ENCODE results near the gene CTH. TPM values are rescaled to one million over a fixed set of nuclear protein-coding genes. Genes with fewer than 3 reads are reported as not detected.
"Not testable (repeated sequence)": the region's sequence is repeated elsewhere in the genome, so short reads cannot be mapped to it uniquely, and the experiment has no call there.

Gene CTH
- total RNA-seq, 1 donor from 2014 or later = 20.2 TPM

GRCh38 chr1:70372426-70372825 lies 38.6 kb upstream of the CTH start:
- DNase-seq (ENCODE audit: low spot score) = no peak
- Mint-ChIP-seq H3K27me3 (ENCODE audit: unreplicated experiment) (no peaks in the 10 kb centered on the region), H3K9me3 (ENCODE audit: unreplicated experiment) (no peaks in the 10 kb centered on the region), H3K36me3 (ENCODE audit: low read depth, unreplicated experiment) (no peaks in the 10 kb centered on the region), H3K4me3 (ENCODE audit: unreplicated experiment) (no peak overlapping the region), H3K4me1 (ENCODE audit: unreplicated experiment) (peaks cover 2% of the 10 kb centered on the region), H3K27ac (ENCODE audit: unreplicated experiment) (no peak overlapping the region)
- no peak for TF ChIP-seq CTCF (IDR thresholded peaks at IDR 0.05; ENCODE audit: unreplicated experiment)

GRCh38 chr1:70373580-70373979 lies 37.5 kb upstream of the CTH start:
- not testable (repeated sequence) for H3K27ac Mint-ChIP-seq (ENCODE audit: unreplicated experiment); H3K27me3 Mint-ChIP-seq (ENCODE audit: unreplicated experiment); H3K9me3 Mint-ChIP-seq (ENCODE audit: unreplicated experiment); H3K36me3 Mint-ChIP-seq (ENCODE audit: low read depth, unreplicated experiment); H3K4me1 Mint-ChIP-seq (ENCODE audit: unreplicated experiment); DNase-seq (ENCODE audit: low spot score); H3K4me3 Mint-ChIP-seq (ENCODE audit: unreplicated experiment)

- no peaks in the 10 kb centered on the region for H3K4me1 Mint-ChIP-seq (ENCODE audit: unreplicated experiment)
- TF ChIP-seq CTCF (IDR thresholded peaks at IDR 0.05; ENCODE audit: unreplicated experiment) = no peak
- no peak for DNase-seq (ENCODE audit: low spot score)
- no peak overlapping the region for H3K4me3 Mint-ChIP-seq (ENCODE audit: unreplicated experiment)
- no peaks in the 10 kb centered on the region for H3K9me3 Mint-ChIP-seq (ENCODE audit: unreplicated experiment)
- no peaks in the 10 kb centered on the region for H3K27me3 Mint-ChIP-seq (ENCODE audit: unreplicated experiment)
- no peaks in the 10 kb centered on the region for H3K36me3 Mint-ChIP-seq (ENCODE audit: low read depth, unreplicated experiment)
- H3K27ac Mint-ChIP-seq (ENCODE audit: unreplicated experiment) = no peak overlapping the region
Observed at GRCh38 chr1:70376196-70376595, 34.9 kb upstream of the CTH start.

GRCh38 chr1:70382682-70383081 lies 28.4 kb upstream of the CTH start:
- Mint-ChIP-seq H3K27me3 (ENCODE audit: unreplicated experiment) (no peaks in the 10 kb centered on the region), H3K4me1 (ENCODE audit: unreplicated experiment) (no peaks in the 10 kb centered on the region)

GRCh38 chr1:70383483-70383882 lies 27.6 kb upstream of the CTH start:
- Mint-ChIP-seq H3K4me1 (ENCODE audit: unreplicated experiment) (no peaks in the 10 kb centered on the region), H3K4me3 (ENCODE audit: unreplicated experiment) (no peak overlapping the region), H3K36me3 (ENCODE audit: low read depth, unreplicated experiment) (no peaks in the 10 kb centered on the region), H3K27me3 (ENCODE audit: unreplicated experiment) (no peaks in the 10 kb centered on the region), H3K27ac (ENCODE audit: unreplicated experiment) (no peak overlapping the region), H3K9me3 (ENCODE audit: unreplicated experiment) (no peaks in the 10 kb centered on the region)
- no peak for DNase-seq (ENCODE audit: low spot score)
- no peak for TF ChIP-seq CTCF (IDR thresholded peaks at IDR 0.05; ENCODE audit: unreplicated experiment)

More at GRCh38 chr1:70382682-70383081, 28.4 kb upstream of the CTH start:
- TF ChIP-seq CTCF (IDR thresholded peaks at IDR 0.05; ENCODE audit: unreplicated experiment) = no peak
- no peak for DNase-seq (ENCODE audit: low spot score)
- H3K4me3 Mint-ChIP-seq (ENCODE audit: unreplicated experiment) = no peak overlapping the region
- H3K36me3 Mint-ChIP-seq (ENCODE audit: low read depth, unreplicated experiment) = no peaks in the 10 kb centered on the region
- H3K9me3 Mint-ChIP-seq (ENCODE audit: unreplicated experiment) = no peaks in the 10 kb centered on the region
- H3K27ac Mint-ChIP-seq (ENCODE audit: unreplicated experiment) = no peak overlapping the region

- Mint-ChIP-seq H3K27me3 (ENCODE audit: unreplicated experiment) (no peaks in the 10 kb centered on the region), H3K36me3 (ENCODE audit: low read depth, unreplicated experiment) (no peaks in the 10 kb centered on the region), H3K4me1 (ENCODE audit: unreplicated experiment) (peaks cover 5% of the 10 kb centered on the region), H3K27ac (ENCODE audit: unreplicated experiment) (no peak overlapping the region), H3K4me3 (ENCODE audit: unreplicated experiment) (no peak overlapping the region), H3K9me3 (ENCODE audit: unreplicated experiment) (no peaks in the 10 kb centered on the region)
- no peak for DNase-seq (ENCODE audit: low spot score)
- no peak for TF ChIP-seq CTCF (IDR thresholded peaks at IDR 0.05; ENCODE audit: unreplicated experiment)
Observed at GRCh38 chr1:70384542-70384941, 26.5 kb upstream of the CTH start.

All from endothelial cell (in vitro differentiated cells).